HepG2 (cell line): ENCODE measurements around the gene LHB. TPM values are rescaled to one million over a fixed set of nuclear protein-coding genes. Genes with fewer than 3 reads are reported as not detected.

Experiments used
- ATAC-seq: fragments of 200-7000 bp; cut with Tn5 transposase; 3 replicates; pipeline ENCODE4 v1.9.1; 2020; ENCODE audit warnings: mild to moderate bottlenecking, moderate library complexity
- BruUV-seq: library from RNA; stranded (reverse); fragments of 400-500 nt; replicated peaks from 2 replicates; lab custom pipeline; 2021; lab: Mats Ljungman, UMichigan
- CTCF ChIA-PET: fragments of 300-600 bp; formaldehyde crosslinking; extraction: SDS; loops from one replicate; lab custom pipeline; 2021; ENCODE audit warnings: low total read pairs, inconsistent platforms, low intra/inter-chr PET ratio; lab: Yijun Ruan, JAX
- POLR2A ChIA-PET: fragments of 350-600 bp; sonication (Branson Sonifier 250); formaldehyde crosslinking; loops from one replicate; lab custom pipeline; 2020; ENCODE audit warnings: antibody characterized with exemption, inconsistent platforms; lab: Yijun Ruan, JAX
- DNase-seq: peaks from one replicate; pipeline ENCODE4 v3.0.0-alpha.2; 2015; ENCODE audit warnings: low spot score
- FAIRE-seq: peaks from 3 replicates; lab custom pipeline; 2011; peaks lifted over from hg19 to GRCh38; lab: Jason Lieb, UNC
- H2AFZ ChIP-seq: one replicate; pipeline ENCODE4 v1.6.1; 2011; ENCODE audit warnings: low read length, inconsistent platforms
- H3K27ac ChIP-seq: fragments of 300-600 bp; 3 replicates; pipeline ENCODE4 v1.8.0; 2011; ENCODE audit warnings: mixed run types, mild to moderate bottlenecking, mixed read lengths, low read length, inconsistent platforms; ENCODE audit not compliant: insufficient read depth; ENCODE audit errors: extremely low read length
- H3K27me3 ChIP-seq, 2 experiments: fragments of 200-600 bp in 1 of 2; 2 replicates in 1 of 2; 3 replicates in 1 of 2; pipeline versions ENCODE4 v1.6.0 to v1.8.0; 2011; ENCODE audit warnings: low read length in 2 of 2, mild to moderate bottlenecking in 2 of 2, moderate library complexity in 2 of 2, inconsistent platforms in 1 of 2; ENCODE audit not compliant: insufficient read depth in 2 of 2, control insufficient read depth in 1 of 2
- H3K36me3 ChIP-seq, 2 experiments: fragments of 200-600 bp in 1 of 2; replicated peaks in 1 of 2; 2 replicates in 1 of 2; 3 replicates in 1 of 2; pipeline versions ENCODE4 v1.5.1 to v1.8.0; 2011; ENCODE audit warnings: low read length in 2 of 2, inconsistent platforms in 1 of 2; ENCODE audit not compliant: insufficient read depth in 2 of 2, control insufficient read depth in 1 of 2
- H3K4me1 ChIP-seq: 2 replicates; pipeline ENCODE4 v1.5.1; 2012; ENCODE audit warnings: low read length, inconsistent platforms; ENCODE audit not compliant: insufficient read depth
- H3K4me2 ChIP-seq: 2 replicates; pipeline ENCODE4 v1.6.0; 2011; ENCODE audit warnings: low read depth, low read length, inconsistent platforms
- H3K4me3 ChIP-seq, 3 experiments: fragments of 200-600 bp in 1 of 3; sonication (generic), shearing (Covaris generic) in 1 of 3; replicated peaks in 1 of 3; 2 replicates each; pipeline ENCODE4 v1.5.1; 2011 to 2016; ENCODE audit warnings: low read length in 3 of 3, inconsistent platforms in 2 of 3, low read depth in 2 of 3, mild to moderate bottlenecking in 2 of 3, control low read depth in 1 of 3, mixed read lengths in 1 of 3; ENCODE audit not compliant: insufficient read depth in 1 of 3
- H3K79me2 ChIP-seq: one replicate; pipeline ENCODE4 v1.6.1; 2011; ENCODE audit warnings: low read length, inconsistent platforms; ENCODE audit not compliant: insufficient read depth
- H3K9ac ChIP-seq: 2 replicates; pipeline ENCODE4 v1.6.0; 2011; ENCODE audit warnings: mild to moderate bottlenecking, low read depth, low read length, inconsistent platforms; ENCODE audit not compliant: insufficient read depth
- H3K9me3 ChIP-seq: 2 replicates; pipeline ENCODE4 v1.5.1; 2012; ENCODE audit warnings: mild to moderate bottlenecking, low read length
- H4K20me1 ChIP-seq: 2 replicates; pipeline ENCODE4 v1.6.0; 2011; ENCODE audit warnings: inconsistent platforms, mild to moderate bottlenecking, low read length, moderate library complexity; ENCODE audit not compliant: insufficient read depth
- ATAD3A ChIP-seq: sonication (generic); formaldehyde crosslinking; IDR thresholded peaks from 2 replicates; pipeline ENCODE4 v1.4.0; 2020; ENCODE audit warnings: missing genetic modification reagents
- BRCA1 ChIP-seq: sonication (generic); formaldehyde crosslinking; IDR thresholded peaks from 2 replicates; pipeline ENCODE4 v1.4.0; 2020; ENCODE audit warnings: missing genetic modification reagents
- ELF3 ChIP-seq: IDR thresholded peaks from 2 replicates; pipeline ENCODE4 v1.6.1; 2016; ENCODE audit warnings: missing genetic modification reagents, missing compliant biosample characterization
- EZH2 ChIP-seq: conservative IDR thresholded peaks from 2 replicates; pipeline ENCODE4 v1.6.1; 2012; ENCODE audit warnings: mild to moderate bottlenecking, low read depth, low read length, moderate library complexity
- IRX3 ChIP-seq: sonication (generic); formaldehyde crosslinking; IDR thresholded peaks from 2 replicates; pipeline ENCODE4 v1.8.1; 2023; ENCODE audit warnings: mild to moderate bottlenecking, low read depth, missing genetic modification reagents, borderline replicate concordance
- KIAA2018 ChIP-seq: sonication (generic); formaldehyde crosslinking; IDR thresholded peaks from 2 replicates; pipeline ENCODE4 v1.5.0; 2020; ENCODE audit warnings: mild to moderate bottlenecking, missing genetic modification reagents, borderline replicate concordance
- MLLT10 ChIP-seq: sonication (generic); formaldehyde crosslinking; IDR thresholded peaks from 2 replicates; pipeline ENCODE4 v1.4.0; 2020; ENCODE audit warnings: missing genetic modification reagents
- MTF1 ChIP-seq: sonication (generic); formaldehyde crosslinking; IDR thresholded peaks from 2 replicates; pipeline ENCODE4 v1.5.0; 2020; ENCODE audit warnings: missing genetic modification reagents
- NKX3-1 ChIP-seq: sonication (generic); formaldehyde crosslinking; IDR thresholded peaks from 2 replicates; pipeline ENCODE4 v1.5.0; 2020; ENCODE audit warnings: missing genetic modification reagents
- NR1H2 ChIP-seq: sonication (generic); formaldehyde crosslinking; IDR thresholded peaks from 2 replicates; pipeline ENCODE4 v1.8.1; 2022; ENCODE audit warnings: low read depth, missing genetic modification reagents, borderline replicate concordance
- NR3C1 ChIP-seq: sonication (generic); formaldehyde crosslinking; IDR thresholded peaks from 2 replicates; pipeline ENCODE4 v1.4.0; 2020; ENCODE audit warnings: missing genetic modification reagents
- PATZ1 ChIP-seq: sonication (generic); formaldehyde crosslinking; IDR thresholded peaks from 2 replicates; pipeline ENCODE4 v1.4.0; 2020; ENCODE audit warnings: missing genetic modification reagents
- RBM22 ChIP-seq: fragments of 200-400 bp; formaldehyde crosslinking; optimal IDR thresholded peaks from 2 replicates; pipeline ENCODE3; 2017; ENCODE audit warnings: mild to moderate bottlenecking, low read length, moderate library complexity
- ZNF331 ChIP-seq: sonication (generic); formaldehyde crosslinking; IDR thresholded peaks from 2 replicates; pipeline ENCODE4 v1.4.0; 2020; ENCODE audit warnings: missing genetic modification reagents
- ZNF660 ChIP-seq: sonication (generic); formaldehyde crosslinking; IDR thresholded peaks from 2 replicates; pipeline ENCODE4 v1.5.1; 2020; ENCODE audit warnings: mild to moderate bottlenecking, low read depth, missing genetic modification reagents, borderline replicate concordance
- ZNF703 ChIP-seq: sonication (generic); formaldehyde crosslinking; IDR thresholded peaks from 2 replicates; pipeline ENCODE4 v1.5.1; 2020; ENCODE audit warnings: missing genetic modification reagents, mild to moderate bottlenecking, moderate library complexity, borderline replicate concordance
- WGBS: methylation state at CpG from one replicate; pipeline ENCODE4 v1.1.6; 2017; ENCODE audit warnings: low lambda C conversion rate; 5-methylcytosine and 5-hydroxymethylcytosine counted together
- in situ Hi-C: cut with HindIII; loops from 2 replicates; pipeline ENCODE4 v1.10.0; 2017; ENCODE audit warnings: low pct_unique_long_range_greater_than_20kb; ENCODE audit not compliant: extremely low pct_ligation_motif_present
- intact Hi-C: fragments of 100-400 bp; cut with micrococcal nuclease; formaldehyde crosslinking; loops from one replicate; pipeline ENCODE4 v1.10.0; 2022; ENCODE audit not compliant: unreplicated experiment
- polyA plus RNA-seq, 8 experiments: library from polyadenylated mRNA; depleted of rRNA in 3 of 8; stranded (reverse) in 7 of 8; unstranded in 1 of 8; fragments of >200 nt; fragmentation: Illumina TruSeq in 4 of 8; extraction: Trizol in 4 of 8; gene quantifications; 2 replicates each; pipeline versions ENCODE4 v1.2.1 to v1.2.3, GENCODE V29; 2011 to 2016; ENCODE audit warnings: low read depth in 4 of 8, missing spikeins in 1 of 8, mixed read lengths in 1 of 8; ENCODE audit not compliant: insufficient read depth in 1 of 8
- total RNA-seq, 5 experiments: library from RNA; depleted of rRNA; stranded (reverse); fragments of >200 nt; fragmentation: Illumina TruSeq; extraction: Trizol; gene quantifications; 2 replicates each; pipeline ENCODE4 v1.2.3, GENCODE V29; 2016; ENCODE audit warnings: low read depth in 1 of 5

Gene LHB
- total and polyA plus RNA-seq, 2 of the 13 experiments (the other 11 are each of a cell fraction or from before 2014, with no cell fraction given), result not detected

GRCh38 chr19:48968179-48968661 is 48.7 kb downstream of the LHB start:
- in situ Hi-C loops (no loop called here), intact Hi-C loops (loop anchor here (1.0 to 10.0 kb wide), 3 partner anchors 22 to 183 kb away; partner anchors contain the start of gene PPP1R15A)
- CTCF ChIA-PET, result no interaction called here
- POLR2A ChIA-PET, result interaction anchor here (1.0 to 5.6 kb wide), 17 partner anchors 9 to 180 kb away, joined by 3 to 153 read pairs (median 4); partner anchors contain the start of genes BAX, DHDH, GYS1 and NUCB1
- peaks cover 33% of the 10 kb centered on the region for H4K20me1 ChIP-seq
- WGBS, result 50% methylated on average over 4 of the region's 4 CpGs
- DNase-seq (peak; percentile 39), ATAC-seq (peak; percentile 8), FAIRE-seq (no peak)
- H3K4me2 ChIP-seq, result no peak overlapping the region
- no peak overlapping the region for H2AFZ ChIP-seq
- H3K79me2 ChIP-seq, result peaks cover 25% of the 10 kb centered on the region
- no peak overlapping the region for H3K9ac ChIP-seq
- H3K4me1 ChIP-seq, result peaks cover 24% of the 10 kb centered on the region
- BruUV-seq, result no TSS peak
- H3K4me3 ChIP-seq, result no peak overlapping the region
- no peaks in the 10 kb centered on the region for H3K9me3 ChIP-seq
- peaks cover 3 to 25% of the 10 kb centered on the region in 2 experiments for H3K36me3 ChIP-seq
- H3K27ac ChIP-seq, result peak overlapping the region; percentile 86
- no peaks in the 10 kb centered on the region; a peak in 1 of 5 replicates for H3K27me3 ChIP-seq
- no peak for TF ChIP-seq BRCA1 (CRISPR knock-in tag)
- TF ChIP-seq KIAA2018 (CRISPR knock-in tag), result no peak
- no peak for TF ChIP-seq NR3C1
- no peak for TF ChIP-seq ATAD3A (CRISPR knock-in tag)
- no peak for TF ChIP-seq MTF1
- 0 out of 2 replicates have a peak, but pooled peaks have one; percentile 34 for TF ChIP-seq PATZ1
- TF ChIP-seq ZNF703, result 0 out of 2 replicates have a peak, but pooled peaks have one; percentile 6
- no peak for TF ChIP-seq NR1H2 (CRISPR knock-in tag)
- no peak for TF ChIP-seq MLLT10
- peak; percentile 98 for TF ChIP-seq RBM22
- TF ChIP-seq ZNF660 (CRISPR knock-in tag), result no peak
- TF ChIP-seq ELF3, result no peak
- no peak for TF ChIP-seq NKX3-1
- TF ChIP-seq EZH2, result no peak
- no peak for TF ChIP-seq IRX3 (CRISPR knock-in tag)
- TF ChIP-seq ZNF331 (CRISPR knock-in tag), result no peak
